ENCODE data around the gene SCUBE1.

SCUBE1 gene

GRCh38 chr22:43237280-43237679 is 105.9 kb downstream of the SCUBE1 start:
- no peak overlapping the region for H3K9ac ChIP-seq (ENCODE audit: insufficient read length)
- no peak overlapping the region for H3K4me3 ChIP-seq
- H3K27ac ChIP-seq, result no peak overlapping the region
- H3K9me3 ChIP-seq (ENCODE audit: low read depth, low read length), result no peaks in the 10 kb centered on the region
- TF ChIP-seq FOXP2 (optimal IDR thresholded peaks at IDR 0.05; ENCODE audit: control extremely low read depth, extremely low read length, insufficient read depth) (no peak), EZH2 (IDR thresholded peaks at IDR 0.05) (no peak), POLR2AphosphoS5 (IDR thresholded peaks at IDR 0.05; ENCODE audit: borderline replicate concordance, low read depth, low read length) (no peak)
- no peaks in the 10 kb centered on the region for H3K36me3 ChIP-seq (ENCODE audit: insufficient read depth, low read length)
- DNase-seq (ENCODE audit: low read depth, low spot score), result no peak

- Histone ChIP-seq H3K4me3 (no peak overlapping the region), H3K9me3 (ENCODE audit: low read depth, low read length) (no peaks in the 10 kb centered on the region), H3K9ac (ENCODE audit: insufficient read length) (no peak overlapping the region), H3K36me3 (ENCODE audit: insufficient read depth, low read length) (no peaks in the 10 kb centered on the region), H3K27ac (no peak overlapping the region)
- no peak for DNase-seq (ENCODE audit: low read depth, low spot score)
- TF ChIP-seq POLR2AphosphoS5 (IDR thresholded peaks at IDR 0.05; ENCODE audit: borderline replicate concordance, low read depth, low read length) (no peak), EZH2 (IDR thresholded peaks at IDR 0.05) (no peak)
Measured at GRCh38 chr22:43236411-43237166, 106.6 kb downstream of the SCUBE1 start.

- H3K4me3 ChIP-seq, result no peak overlapping the region
- TF ChIP-seq POLR2AphosphoS5 (IDR thresholded peaks at IDR 0.05; ENCODE audit: borderline replicate concordance, low read depth, low read length) (no peak), FOXP2 (optimal IDR thresholded peaks at IDR 0.05; ENCODE audit: control extremely low read depth, extremely low read length, insufficient read depth) (no peak), EZH2 (IDR thresholded peaks at IDR 0.05) (no peak)
- H3K27ac ChIP-seq, result no peak overlapping the region
- H3K9me3 ChIP-seq (ENCODE audit: low read depth, low read length), result no peaks in the 10 kb centered on the region
- no peaks in the 10 kb centered on the region for H3K36me3 ChIP-seq (ENCODE audit: insufficient read depth, low read length)
- DNase-seq (ENCODE audit: low read depth, low spot score), result no peak
- H3K9ac ChIP-seq (ENCODE audit: insufficient read length), result no peak overlapping the region
Measured at GRCh38 chr22:43235445-43236409, 107.4 kb downstream of the SCUBE1 start.

GRCh38 chr22:43234264-43234988 is 108.7 kb downstream of the SCUBE1 start:
- Histone ChIP-seq H3K4me3 (no peak overlapping the region), H3K27ac (no peak overlapping the region), H3K9ac (ENCODE audit: insufficient read length) (no peak overlapping the region), H3K9me3 (ENCODE audit: low read depth, low read length) (no peaks in the 10 kb centered on the region), H3K36me3 (ENCODE audit: insufficient read depth, low read length) (no peaks in the 10 kb centered on the region)
- TF ChIP-seq EZH2 (IDR thresholded peaks at IDR 0.05) (no peak), FOXP2 (optimal IDR thresholded peaks at IDR 0.05; ENCODE audit: control extremely low read depth, extremely low read length, insufficient read depth) (no peak), POLR2AphosphoS5 (IDR thresholded peaks at IDR 0.05; ENCODE audit: borderline replicate concordance, low read depth, low read length) (no peak)
- DNase-seq (ENCODE audit: low read depth, low spot score), result no peak

GRCh38 chr22:43233529-43233928 is 109.6 kb downstream of the SCUBE1 start:
- H3K9ac ChIP-seq (ENCODE audit: insufficient read length), result no peak overlapping the region
- H3K9me3 ChIP-seq (ENCODE audit: low read depth, low read length), result no peaks in the 10 kb centered on the region
- no peak overlapping the region for H3K4me3 ChIP-seq
- no peaks in the 10 kb centered on the region for H3K36me3 ChIP-seq (ENCODE audit: insufficient read depth, low read length)
- no peak for DNase-seq (ENCODE audit: low read depth, low spot score)
- TF ChIP-seq FOXP2 (optimal IDR thresholded peaks at IDR 0.05; ENCODE audit: control extremely low read depth, extremely low read length, insufficient read depth) (no peak), EZH2 (IDR thresholded peaks at IDR 0.05) (peak; percentile 73)
- H3K27ac ChIP-seq, result no peak overlapping the region

GRCh38 chr22:43232445-43232844 is 110.7 kb downstream of the SCUBE1 start:
- no peaks in the 10 kb centered on the region for H3K36me3 ChIP-seq (ENCODE audit: insufficient read depth, low read length)
- no peak for DNase-seq (ENCODE audit: low read depth, low spot score)

DNA sequence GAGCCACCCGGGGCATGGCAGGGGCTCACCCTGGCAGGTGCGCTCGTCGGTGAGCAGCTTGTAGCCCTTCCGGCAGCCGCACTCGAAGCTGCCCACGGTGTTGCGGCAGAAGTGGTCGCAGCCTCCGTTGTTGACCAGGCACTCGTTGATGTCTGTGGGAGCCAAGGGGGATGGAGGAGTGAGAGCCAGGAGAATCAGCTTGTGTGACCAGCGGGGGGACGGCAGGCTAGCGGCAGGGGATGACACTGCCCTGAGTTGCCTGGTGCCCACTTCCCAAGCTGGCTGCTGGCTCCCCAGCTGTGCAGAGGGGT is 111.5 kb downstream of the SCUBE1 start:
- no peaks in the 10 kb centered on the region for H3K36me3 ChIP-seq (ENCODE audit: insufficient read depth, low read length)
- TF ChIP-seq FOXP2 (optimal IDR thresholded peaks at IDR 0.05; ENCODE audit: control extremely low read depth, extremely low read length, insufficient read depth) (no peak), EZH2 (IDR thresholded peaks at IDR 0.05) (no peak), POLR2AphosphoS5 (IDR thresholded peaks at IDR 0.05; ENCODE audit: borderline replicate concordance, low read depth, low read length) (no peak)
- H3K9ac ChIP-seq (ENCODE audit: insufficient read length), result no peak overlapping the region
- H3K4me3 ChIP-seq, result no peak overlapping the region
- DNase-seq (ENCODE audit: low read depth, low spot score), result no peak
- no peaks in the 10 kb centered on the region for H3K9me3 ChIP-seq (ENCODE audit: low read depth, low read length)
- no peak overlapping the region for H3K27ac ChIP-seq

More at GRCh38 chr22:43232445-43232844, 110.7 kb downstream of the SCUBE1 start:
- Histone ChIP-seq H3K27ac (no peak overlapping the region), H3K9ac (ENCODE audit: insufficient read length) (no peak overlapping the region), H3K4me3 (no peak overlapping the region), H3K9me3 (ENCODE audit: low read depth, low read length) (no peaks in the 10 kb centered on the region)
- peak; percentile 40 for TF ChIP-seq EZH2 (IDR thresholded peaks at IDR 0.05)
- no peak for TF ChIP-seq FOXP2 (optimal IDR thresholded peaks at IDR 0.05; ENCODE audit: control extremely low read depth, extremely low read length, insufficient read depth)
